Activated CD8-positive, alpha-beta T cell treated with anti-CD3 and anti-CD28 coated beads, Interleukin-2, amount 10 ng/mL, durations not matched to agents 7 days and 5 days (primary cell): ENCODE results near the gene WDFY1. TPM values are rescaled to one million over a fixed set of nuclear protein-coding genes. Genes with fewer than 3 reads are reported as not detected.

Experiments
- ATAC-seq: fragments of 150-1000 bp; cut with Tn5 transposase; one replicate; pipeline ENCODE4 v1.10.0; 2021; ENCODE audit warnings: moderate library complexity
- CTCF ChIA-PET: fragments of 350-600 bp; sonication (Branson Sonifier 250); formaldehyde crosslinking; loops from one replicate; lab custom pipeline; 2021; ENCODE audit warnings: antibody characterized with exemption; lab: Charles Lee
- POLR2A ChIA-PET: fragments of 350-600 bp; sonication (Branson Sonifier 250); formaldehyde crosslinking; loops from one replicate; lab custom pipeline; 2021; ENCODE audit warnings: antibody characterized with exemption; lab: Charles Lee
- DNase-seq: peaks from one replicate; pipeline ENCODE4 v3.0.0-alpha.2; 2020
- H3K27ac Mint-ChIP-seq: one replicate; pipeline ENCODE4 v1.8.0; 2021; ENCODE audit warnings: mild to moderate bottlenecking, mixed read lengths
- H3K27me3 Mint-ChIP-seq: one replicate; pipeline ENCODE4 v1.8.0; 2021; ENCODE audit warnings: low read depth, mixed read lengths
- H3K36me3 Mint-ChIP-seq: one replicate; pipeline ENCODE4 v1.8.0; 2021; ENCODE audit warnings: low read depth, mixed read lengths
- H3K4me1 Mint-ChIP-seq: one replicate; pipeline ENCODE4 v1.8.0; 2021; ENCODE audit warnings: low read depth, mixed read lengths
- H3K4me3 Mint-ChIP-seq: one replicate; pipeline ENCODE4 v1.8.0; 2021; ENCODE audit warnings: mild to moderate bottlenecking, mixed read lengths
- H3K9me3 Mint-ChIP-seq: one replicate; pipeline ENCODE4 v1.8.0; 2022; ENCODE audit warnings: mixed read lengths; ENCODE audit not compliant: insufficient read depth
- total RNA-seq, 2 experiments: library from RNA; stranded (reverse); gene quantifications; one replicate each; pipeline ENCODE4 v1.2.3, GENCODE V29; 2021

Gene WDFY1
- total RNA-seq, 2 experiments from 2014 or later, result 41.5 to 47.1 TPM

DNA sequence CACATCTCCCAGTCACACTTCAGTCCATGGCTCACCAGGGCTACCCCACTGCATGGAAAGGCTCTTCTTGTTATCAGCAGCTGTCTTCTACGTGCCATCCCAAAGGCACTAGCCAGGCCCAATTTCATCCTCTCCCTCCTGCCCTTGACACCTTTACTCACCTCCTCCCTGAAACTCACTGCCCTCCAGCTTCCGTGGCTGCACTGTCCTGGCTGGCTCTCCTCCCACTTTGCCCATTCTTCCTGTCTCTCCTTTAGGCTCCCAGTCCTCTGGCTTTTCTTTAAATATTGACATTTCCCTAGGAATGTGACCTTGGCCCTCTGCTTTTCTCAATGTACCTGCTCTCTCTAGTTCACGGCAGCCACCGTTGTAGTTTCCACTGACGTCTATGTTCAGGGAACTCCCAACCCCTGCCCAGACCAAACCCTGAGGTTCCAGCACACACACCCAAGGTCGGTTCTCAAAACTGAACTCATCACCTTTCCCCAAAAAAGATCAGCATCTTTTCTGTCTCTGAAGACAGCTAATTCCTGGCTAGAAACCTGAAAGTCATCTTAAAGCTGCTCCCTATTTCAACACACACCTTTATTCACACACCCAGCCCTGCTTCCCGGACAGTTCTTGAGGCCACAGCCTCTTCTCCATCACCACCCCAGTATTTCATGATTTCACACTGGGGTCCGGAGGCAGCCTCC, 36.7 kb downstream of the WDFY1 start:
- Mint-ChIP-seq H3K4me1 (peaks cover 2% of the 10 kb centered on the region), H3K9me3 (no peaks in the 10 kb centered on the region), H3K27me3 (no peaks in the 10 kb centered on the region), H3K27ac (peak overlapping the region; percentile 26), H3K36me3 (peaks cover 16% of the 10 kb centered on the region), H3K4me3 (no peak overlapping the region)
- CTCF ChIA-PET, result interaction anchor here (1.6 kb wide), 1 partner anchor 11 kb away, joined by 4 read pairs; no protein-coding TSS in a partner anchor
- POLR2A ChIA-PET, result no interaction called here
- ATAC-seq (no peak), DNase-seq (no peak)

DNA sequence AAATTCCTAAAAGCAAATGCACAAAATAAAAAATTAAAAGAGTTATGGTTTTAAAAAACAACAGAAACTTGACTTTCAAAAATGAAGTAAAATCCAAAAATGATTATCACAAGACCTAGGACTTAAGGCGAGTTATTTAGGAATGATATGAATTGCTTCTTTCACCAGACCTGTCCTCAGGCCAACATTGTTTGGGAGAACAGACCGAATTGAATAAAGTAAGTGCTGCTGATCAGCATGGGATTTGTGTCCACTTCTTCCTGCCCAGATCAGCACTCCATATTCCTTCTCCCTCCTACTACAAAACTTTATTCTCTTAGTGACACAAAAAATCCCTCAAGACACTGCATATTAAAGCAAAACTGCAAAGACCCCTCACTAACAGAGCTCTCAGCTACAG, 39.1 kb downstream of the WDFY1 start:
- no peak for ATAC-seq
- Mint-ChIP-seq H3K27me3 (no peaks in the 10 kb centered on the region), H3K4me3 (no peak overlapping the region), H3K9me3 (no peaks in the 10 kb centered on the region), H3K27ac (no peak overlapping the region), H3K4me1 (peaks cover 2% of the 10 kb centered on the region), H3K36me3 (peaks cover 21% of the 10 kb centered on the region)
- ChIA-PET CTCF (no interaction called here), POLR2A (interaction anchor here (0.7 kb wide), 1 partner anchor 55 kb away, joined by 3 read pairs; no protein-coding TSS in a partner anchor)
- no peak for DNase-seq

DNA sequence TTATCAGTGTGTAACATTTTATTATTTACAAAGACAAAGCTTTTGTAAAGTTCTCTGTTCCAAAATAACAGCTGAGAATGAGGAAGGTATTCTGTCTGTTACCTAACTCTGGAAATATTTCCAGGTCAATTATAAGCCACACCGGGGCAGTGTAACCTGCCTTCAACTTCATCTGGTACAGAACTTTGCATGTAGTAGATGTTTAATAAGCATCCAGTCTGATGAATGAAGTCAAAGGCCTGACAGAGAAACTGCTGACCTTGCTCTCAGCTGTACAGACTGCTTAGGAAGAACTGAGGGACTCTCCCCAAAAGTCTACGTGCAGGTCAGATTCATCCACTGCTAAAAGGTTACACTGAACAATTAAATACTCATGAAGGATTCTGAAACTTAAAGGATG, 43.3 kb downstream of the WDFY1 start:
- POLR2A ChIA-PET, result no interaction called here
- DNase-seq (no peak), ATAC-seq (no peak)
- H3K27me3 Mint-ChIP-seq, result no peaks in the 10 kb centered on the region
- CTCF ChIA-PET, result interaction anchor here (0.9 to 1.3 kb wide), 3 partner anchors 25 to 92 kb away, joined by 3 to 5 read pairs (median 3); no protein-coding TSS in a partner anchor
- H3K27ac Mint-ChIP-seq, result no peak overlapping the region
- peaks cover 10% of the 10 kb centered on the region for H3K4me1 Mint-ChIP-seq
- H3K36me3 Mint-ChIP-seq, result peaks cover 50% of the 10 kb centered on the region
- no peak overlapping the region for H3K4me3 Mint-ChIP-seq
- H3K9me3 Mint-ChIP-seq, result peaks cover 5% of the 10 kb centered on the region

DNA sequence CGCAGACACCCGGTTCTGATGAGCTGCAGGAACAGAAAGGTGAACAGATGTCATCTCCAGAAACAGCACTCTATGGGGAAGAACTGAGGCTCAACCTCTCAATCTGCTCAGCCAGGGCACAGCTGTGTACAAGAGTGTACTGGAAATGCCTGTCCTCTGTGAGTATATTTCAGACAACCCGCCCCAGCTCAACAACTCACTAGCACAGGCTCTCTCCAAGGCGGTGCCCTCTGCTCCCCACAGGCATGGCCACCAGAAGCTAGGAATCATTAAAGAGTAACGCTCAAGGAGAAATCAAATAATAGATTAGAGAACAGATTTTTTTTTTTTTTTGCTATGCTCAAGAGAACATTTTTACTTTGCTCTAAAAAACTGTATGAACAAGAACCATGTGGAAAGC, 43.8 kb downstream of the WDFY1 start:
- Mint-ChIP-seq H3K4me1 (peaks cover 15% of the 10 kb centered on the region), H3K9me3 (peaks cover 5% of the 10 kb centered on the region), H3K27me3 (no peaks in the 10 kb centered on the region), H3K27ac (no peak overlapping the region), H3K4me3 (no peak overlapping the region), H3K36me3 (peaks cover 50% of the 10 kb centered on the region)
- no peak for ATAC-seq
- ChIA-PET CTCF (interaction anchor here (0.9 kb wide), 1 partner anchor 26 kb away, joined by 3 read pairs; no protein-coding TSS in a partner anchor), POLR2A (interaction anchor here (0.6 kb wide), 1 partner anchor 680 kb away, joined by 3 read pairs; no protein-coding TSS in a partner anchor)
- no peak for DNase-seq

DNA sequence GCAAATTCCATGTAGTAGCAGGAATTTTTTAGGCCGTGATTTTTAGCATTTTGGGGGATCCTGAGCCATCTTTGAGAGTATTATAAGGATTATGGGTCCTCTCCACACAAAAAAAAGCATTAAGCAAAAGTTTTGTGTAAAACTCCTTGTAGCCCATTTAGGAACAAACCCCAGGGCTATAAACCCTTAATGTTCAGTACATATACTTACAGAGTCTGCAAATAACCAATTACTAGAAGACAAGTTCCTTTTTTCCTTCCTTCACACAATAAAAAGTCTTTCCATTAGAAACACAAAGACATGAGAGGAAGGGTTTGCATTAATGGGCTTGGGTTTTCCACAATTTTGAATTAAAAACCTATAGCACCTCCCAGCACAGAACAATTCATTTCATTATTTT, 44.6 kb downstream of the WDFY1 start:
- CTCF ChIA-PET, result no interaction called here
- Mint-ChIP-seq H3K4me1 (peaks cover 18% of the 10 kb centered on the region), H3K9me3 (peaks cover 5% of the 10 kb centered on the region), H3K4me3 (no peak overlapping the region), H3K27ac (no peak overlapping the region), H3K27me3 (no peaks in the 10 kb centered on the region), H3K36me3 (peaks cover 52% of the 10 kb centered on the region)
- DNase-seq, result no peak
- POLR2A ChIA-PET, result interaction anchor here (0.5 to 0.6 kb wide), 2 partner anchors 681 to 1249 kb away, joined by 3 read pairs; no protein-coding TSS in a partner anchor
- ATAC-seq, result no peak

DNA sequence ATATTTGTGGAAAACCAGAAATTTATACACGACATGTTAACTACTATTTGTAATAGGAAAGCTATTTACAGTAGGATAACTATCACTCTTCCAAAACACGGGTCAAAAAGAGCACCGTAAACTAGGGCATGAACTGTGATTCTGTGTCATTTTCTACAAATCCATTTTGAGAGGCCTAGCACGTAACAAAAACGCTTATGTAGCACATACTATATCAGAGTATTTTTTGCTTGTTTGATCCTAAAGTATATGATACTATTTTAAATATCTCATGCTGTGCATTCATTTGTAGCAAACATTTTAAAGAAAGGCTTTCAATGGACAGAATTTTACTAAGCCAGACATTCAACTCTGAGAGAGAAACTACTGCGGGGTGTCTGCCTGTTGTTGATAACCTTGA, 45.1 kb downstream of the WDFY1 start:
- H3K27me3 Mint-ChIP-seq, result no peaks in the 10 kb centered on the region
- DNase-seq, result no peak
- ChIA-PET POLR2A (no interaction called here), CTCF (no interaction called here)
- no peak overlapping the region for H3K4me3 Mint-ChIP-seq
- peaks cover 5% of the 10 kb centered on the region for H3K9me3 Mint-ChIP-seq
- peaks cover 18% of the 10 kb centered on the region for H3K4me1 Mint-ChIP-seq
- no peak for ATAC-seq
- H3K27ac Mint-ChIP-seq, result no peak overlapping the region
- H3K36me3 Mint-ChIP-seq, result peaks cover 52% of the 10 kb centered on the region

DNA sequence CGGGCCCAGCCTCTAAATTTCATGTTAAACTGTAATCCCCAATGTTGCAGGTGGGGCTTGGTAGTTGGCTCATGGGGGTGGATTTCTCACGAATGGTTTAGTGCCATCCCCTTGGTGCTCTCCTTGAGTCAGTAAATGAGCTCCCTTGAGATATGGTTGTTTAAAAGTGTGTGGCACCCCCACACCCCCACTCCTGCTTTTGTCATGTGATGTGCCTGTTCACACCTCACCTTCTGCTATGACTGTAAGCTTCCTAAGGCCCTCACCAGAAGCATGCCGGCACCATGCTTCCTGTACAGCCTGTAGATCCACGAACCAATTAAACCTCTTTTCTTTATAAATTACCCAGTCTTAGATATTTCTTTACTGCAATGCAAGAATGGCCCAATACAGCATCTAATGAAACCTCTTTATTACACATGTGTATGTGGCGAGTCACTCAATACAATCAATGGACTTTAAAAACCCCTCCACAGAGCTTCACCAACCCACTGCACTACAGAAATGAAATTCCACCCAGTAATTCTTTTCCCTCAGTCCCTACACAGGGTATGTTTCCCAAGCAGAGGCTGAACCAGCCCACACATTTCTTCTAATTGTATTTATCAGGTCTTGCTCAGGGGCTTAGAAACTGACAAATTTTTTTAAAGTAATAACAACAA, 47.3 kb downstream of the WDFY1 start:
- ATAC-seq (no peak), DNase-seq (no peak)
- Mint-ChIP-seq H3K4me3 (no peak overlapping the region), H3K4me1 (peaks cover 18% of the 10 kb centered on the region), H3K36me3 (peaks cover 57% of the 10 kb centered on the region), H3K9me3 (peaks cover 5% of the 10 kb centered on the region), H3K27ac (no peak overlapping the region), H3K27me3 (no peaks in the 10 kb centered on the region)
- POLR2A ChIA-PET, result no interaction called here
- CTCF ChIA-PET, result interaction anchor here (1.0 to 1.5 kb wide), 5 partner anchors 11 to 72 kb away, joined by 3 to 5 read pairs (median 4); no protein-coding TSS in a partner anchor

DNA sequence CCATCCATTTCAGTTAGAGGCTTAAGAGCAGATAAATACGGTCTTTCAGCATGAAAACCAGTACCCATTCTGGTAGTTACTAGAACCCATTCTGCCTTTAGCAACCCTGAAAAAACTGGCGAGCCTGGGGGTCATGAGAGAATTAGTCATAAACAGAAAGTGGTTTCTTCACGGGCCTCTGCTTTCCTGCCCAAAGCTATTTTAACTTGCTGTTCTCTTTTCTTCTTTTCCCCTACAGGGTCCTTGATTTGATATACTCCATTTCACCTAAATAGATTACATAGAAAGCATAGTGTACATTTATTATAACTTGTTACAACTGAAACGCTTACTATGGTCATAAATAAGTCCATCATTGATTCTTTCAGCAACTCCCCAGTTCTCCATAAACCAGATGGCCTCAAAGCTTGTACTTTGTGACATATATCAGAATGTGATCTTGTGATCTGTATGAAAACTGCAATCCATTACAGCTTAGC, 48.3 kb downstream of the WDFY1 start:
- ChIA-PET CTCF (interaction anchor here (1.0 to 1.5 kb wide), 5 partner anchors 12 to 73 kb away, joined by 3 to 5 read pairs (median 4); no protein-coding TSS in a partner anchor), POLR2A (no interaction called here)
- Mint-ChIP-seq H3K4me1 (peaks cover 18% of the 10 kb centered on the region), H3K27me3 (no peaks in the 10 kb centered on the region), H3K9me3 (peaks cover 5% of the 10 kb centered on the region), H3K27ac (peak overlapping the region; percentile 73), H3K36me3 (peaks cover 61% of the 10 kb centered on the region), H3K4me3 (peak overlapping the region; percentile 26)
- peak; percentile 47 for DNase-seq
- ATAC-seq, result peak; percentile 62

DNA sequence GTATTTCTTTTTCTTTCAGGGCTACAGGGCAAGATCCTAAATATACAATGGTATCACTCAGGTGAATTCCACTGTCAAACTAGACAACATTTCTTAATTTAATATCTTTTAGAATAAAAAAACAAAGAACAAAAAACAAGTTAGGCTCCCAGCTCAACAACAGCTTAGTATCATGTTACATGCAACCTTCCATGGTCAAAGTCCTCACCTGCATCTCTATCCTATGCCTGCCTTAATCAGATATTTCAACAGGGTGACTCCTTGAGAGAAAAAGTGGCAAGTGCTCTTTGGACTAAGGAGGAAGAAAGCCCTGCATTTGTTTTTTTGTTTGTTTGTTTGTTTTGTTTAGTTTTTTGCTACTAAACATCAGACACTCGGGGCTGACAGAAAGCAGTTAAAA, 50.2 kb downstream of the WDFY1 start:
- Mint-ChIP-seq H3K9me3 (peaks cover 5% of the 10 kb centered on the region), H3K27me3 (no peaks in the 10 kb centered on the region), H3K27ac (no peak overlapping the region), H3K4me1 (peaks cover 18% of the 10 kb centered on the region), H3K36me3 (peaks cover 57% of the 10 kb centered on the region), H3K4me3 (no peak overlapping the region)
- ChIA-PET POLR2A (no interaction called here), CTCF (interaction anchor here (0.6 to 1.8 kb wide), 2 partner anchors 15 to 75 kb away, joined by 6 read pairs; no protein-coding TSS in a partner anchor)
- no peak for ATAC-seq
- no peak for DNase-seq

DNA sequence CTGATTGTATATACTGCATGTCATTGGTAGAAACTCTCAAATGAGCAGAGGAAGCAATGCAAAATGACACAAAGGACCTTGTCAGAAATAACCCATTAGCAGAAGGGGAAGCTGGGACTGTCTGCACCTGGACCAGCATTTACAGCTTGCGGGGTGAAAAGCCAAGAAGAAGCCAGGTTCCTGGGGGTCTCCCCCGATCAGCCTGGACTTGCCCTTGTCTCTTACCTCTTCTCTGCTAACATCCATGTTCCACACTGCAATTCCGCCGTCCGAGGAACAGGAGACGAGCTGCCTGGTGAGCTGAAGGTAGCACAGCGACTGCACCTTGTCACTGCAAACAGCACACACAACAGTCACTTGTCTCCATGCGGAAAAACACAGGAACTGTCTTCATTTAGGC, 51.1 kb downstream of the WDFY1 start:
- Mint-ChIP-seq H3K4me1 (peaks cover 18% of the 10 kb centered on the region), H3K4me3 (no peak overlapping the region), H3K36me3 (peaks cover 59% of the 10 kb centered on the region), H3K27ac (no peak overlapping the region), H3K9me3 (peaks cover 5% of the 10 kb centered on the region), H3K27me3 (no peaks in the 10 kb centered on the region)
- POLR2A ChIA-PET, result no interaction called here
- CTCF ChIA-PET, result no interaction called here
- ATAC-seq (no peak), DNase-seq (no peak)

DNA sequence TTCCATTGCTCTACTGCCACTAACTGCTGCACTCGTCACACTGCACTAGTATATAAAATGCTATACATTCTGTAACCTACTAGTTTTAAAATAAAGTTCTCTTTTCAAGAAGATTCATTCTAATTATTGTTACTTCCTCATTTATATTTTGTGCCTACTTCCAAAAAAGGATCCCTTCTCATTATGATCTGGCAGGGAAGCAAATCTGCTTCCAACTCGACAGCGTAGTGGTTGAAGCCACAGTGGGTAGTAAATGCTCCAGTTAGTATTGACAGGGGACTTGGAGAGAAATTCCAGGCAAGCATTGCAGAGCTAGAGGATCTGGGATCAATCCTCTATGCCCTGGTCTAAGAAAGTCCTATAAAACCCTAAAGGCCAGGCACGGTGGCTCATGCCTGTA, 54.4 kb downstream of the WDFY1 start:
- ATAC-seq, result no peak
- H3K4me1 Mint-ChIP-seq, result peaks cover 7% of the 10 kb centered on the region
- ChIA-PET POLR2A (no interaction called here), CTCF (no interaction called here)
- H3K27me3 Mint-ChIP-seq, result no peaks in the 10 kb centered on the region
- no peaks in the 10 kb centered on the region for H3K9me3 Mint-ChIP-seq
- H3K27ac Mint-ChIP-seq, result no peak overlapping the region
- DNase-seq, result no peak
- no peak overlapping the region for H3K4me3 Mint-ChIP-seq
- H3K36me3 Mint-ChIP-seq, result peaks cover 55% of the 10 kb centered on the region

DNA sequence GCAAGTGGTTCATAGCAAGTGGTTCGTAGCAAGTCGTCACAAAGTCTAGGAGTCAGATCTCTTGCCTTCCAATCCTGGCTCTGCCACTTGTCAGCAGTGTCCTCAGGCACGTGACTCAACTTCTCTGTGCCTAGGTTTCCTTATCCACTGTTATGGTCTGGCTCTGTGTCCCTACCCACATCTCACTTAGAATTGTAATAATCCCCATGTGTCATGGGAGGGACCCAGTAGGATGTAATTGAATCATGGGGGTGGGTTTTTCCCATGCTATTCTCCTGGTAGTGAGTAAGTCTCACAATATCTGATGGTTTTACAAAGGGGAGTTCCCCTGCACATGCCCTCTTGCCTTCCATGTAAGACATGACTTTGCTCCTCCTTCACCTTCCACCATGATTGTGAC, 55.9 kb downstream of the WDFY1 start:
- H3K27me3 Mint-ChIP-seq, result no peaks in the 10 kb centered on the region
- DNase-seq (no peak), ATAC-seq (no peak)
- ChIA-PET POLR2A (no interaction called here), CTCF (no interaction called here)
- peak overlapping the region; percentile 37 for H3K27ac Mint-ChIP-seq
- no peak overlapping the region for H3K4me3 Mint-ChIP-seq
- peaks cover 9% of the 10 kb centered on the region for H3K4me1 Mint-ChIP-seq
- H3K36me3 Mint-ChIP-seq, result peaks cover 59% of the 10 kb centered on the region
- no peaks in the 10 kb centered on the region for H3K9me3 Mint-ChIP-seq
